ENCODE data around the gene EFNB2. TPM values are rescaled to one million over a fixed set of nuclear protein-coding genes. Genes with fewer than 3 reads are reported as not detected.

The EFNB2 gene
- total RNA-seq, 4 donors from 2014 or later, result 8.8 to 65.3 (median 22.7) TPM

DNA sequence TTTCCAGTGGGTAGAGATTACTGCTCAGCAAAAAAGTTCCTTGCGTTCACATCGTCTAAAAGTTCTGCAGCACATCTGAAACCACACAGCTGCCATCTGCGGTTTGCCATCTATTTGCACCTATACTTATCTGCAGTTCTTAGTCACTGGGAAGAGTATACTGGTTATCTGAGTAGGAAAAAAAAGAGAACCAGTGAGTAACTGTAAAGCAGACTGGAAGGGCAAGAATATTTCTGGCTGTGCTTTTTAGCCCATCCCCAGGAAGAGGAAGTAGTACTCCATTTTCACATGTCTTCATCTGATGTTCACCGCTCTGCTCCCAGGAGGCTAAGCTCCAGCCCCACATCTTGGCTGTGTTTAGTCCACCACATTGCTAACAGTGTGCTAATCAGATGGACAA, 35.6 kb downstream of the EFNB2 start:
- no peak overlapping the region for H3K4me3 ChIP-seq
- no peak for DNase-seq
- no peaks in the 10 kb centered on the region for H3K9me3 ChIP-seq
- H3K36me3 ChIP-seq, result no peaks in the 10 kb centered on the region
- intact Hi-C loops (cut with DNase I; ENCODE audit: low total_unique reads), result no loop called here
- no peaks in the 10 kb centered on the region for H3K27me3 ChIP-seq
- H3K4me1 ChIP-seq, result peaks cover 0 to 3% of the 10 kb centered on the region in 2 donors
- no peak overlapping the region for H3K27ac ChIP-seq
- TF ChIP-seq POLR2A (IDR thresholded peaks at IDR 0.05) (no peak), CTCF (IDR thresholded peaks at IDR 0.05) (no peak)

GRCh38 chr13:106499113-106499512, 36.3 kb downstream of the EFNB2 start:
- DNase-seq, result no peak
- H3K4me1 ChIP-seq, result peaks cover 0 to 3% of the 10 kb centered on the region in 2 donors
- peak overlapping the region in 1 of 2 donors; percentile 76 for H3K27ac ChIP-seq
- no peaks in the 10 kb centered on the region for H3K27me3 ChIP-seq
- intact Hi-C loops (cut with DNase I; ENCODE audit: low total_unique reads), result no loop called here
- TF ChIP-seq CTCF (IDR thresholded peaks at IDR 0.05) (no peak), POLR2A (IDR thresholded peaks at IDR 0.05) (no peak)
- no peak overlapping the region for H3K4me3 ChIP-seq
- no peaks in the 10 kb centered on the region for H3K36me3 ChIP-seq
- H3K9me3 ChIP-seq, result no peaks in the 10 kb centered on the region

- no peaks in the 10 kb centered on the region for H3K9me3 ChIP-seq
- no peaks in the 10 kb centered on the region for H3K27me3 ChIP-seq
- TF ChIP-seq CTCF (IDR thresholded peaks at IDR 0.05) (no peak), POLR2A (IDR thresholded peaks at IDR 0.05) (no peak)
- peaks cover 0 to 3% of the 10 kb centered on the region in 2 donors for H3K4me1 ChIP-seq
- H3K27ac ChIP-seq, result peak overlapping the region; percentile 3 to 76
- H3K36me3 ChIP-seq, result no peaks in the 10 kb centered on the region
- no peak overlapping the region for H3K4me3 ChIP-seq
- intact Hi-C loops (cut with DNase I; ENCODE audit: low total_unique reads), result no loop called here
- DNase-seq, result no peak
Observed at GRCh38 chr13:106498571-106498970, 36.9 kb downstream of the EFNB2 start.

DNA sequence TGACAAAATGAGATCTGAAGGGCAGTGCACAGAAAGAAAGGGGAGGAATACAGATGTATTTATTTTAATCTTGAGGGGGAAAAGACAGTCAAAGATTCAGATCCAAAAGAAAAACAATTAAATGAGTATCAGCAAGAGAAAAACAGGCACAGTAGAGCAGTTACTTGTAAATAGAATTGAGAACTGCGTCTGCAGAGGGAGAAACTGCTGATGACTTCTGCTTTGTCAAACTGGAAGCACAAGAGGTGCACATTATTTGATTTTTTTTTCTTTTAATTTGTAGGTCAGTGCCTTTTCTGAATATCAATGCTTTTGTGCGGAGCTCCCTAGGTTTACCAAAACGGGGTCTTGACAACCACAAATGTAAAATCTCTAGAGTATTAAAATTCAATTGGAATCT, 37.3 kb downstream of the EFNB2 start:
- Histone ChIP-seq H3K4me1 (peaks cover 0 to 3% of the 10 kb centered on the region in 2 donors), H3K9me3 (no peaks in the 10 kb centered on the region), H3K27me3 (no peaks in the 10 kb centered on the region), H3K27ac (peak overlapping the region; percentile 3 to 76), H3K36me3 (no peaks in the 10 kb centered on the region), H3K4me3 (no peak overlapping the region)
- DNase-seq, result no peak
- intact Hi-C loops (cut with DNase I; ENCODE audit: low total_unique reads), result no loop called here
- TF ChIP-seq POLR2A (IDR thresholded peaks at IDR 0.05) (no peak), CTCF (IDR thresholded peaks at IDR 0.05) (no peak)

DNA sequence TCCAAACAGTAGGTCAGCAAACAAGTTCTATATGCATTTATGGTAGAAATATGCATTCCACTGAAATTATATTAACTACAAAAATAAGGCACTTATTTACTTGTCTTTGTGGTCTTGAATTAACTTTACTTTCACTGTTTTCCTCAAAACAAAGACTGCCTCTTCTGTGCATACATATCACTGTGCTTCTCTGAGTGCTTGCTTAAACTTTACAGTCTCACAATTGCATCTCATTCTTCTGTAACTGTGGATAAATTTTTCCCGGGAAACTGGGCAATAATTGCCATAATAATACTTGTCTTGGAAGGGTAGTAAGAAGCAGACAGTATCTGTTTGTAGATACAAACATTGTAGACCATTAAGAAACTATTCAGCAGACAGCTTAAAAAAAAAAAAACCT, 38.4 kb downstream of the EFNB2 start:
- TF ChIP-seq POLR2A (IDR thresholded peaks at IDR 0.05) (no peak), CTCF (IDR thresholded peaks at IDR 0.05) (no peak)
- Histone ChIP-seq H3K4me1 (peaks cover 0 to 3% of the 10 kb centered on the region in 2 donors), H3K9me3 (no peaks in the 10 kb centered on the region), H3K27ac (peak overlapping the region in 1 of 2 donors; percentile 76), H3K36me3 (no peaks in the 10 kb centered on the region), H3K4me3 (no peak overlapping the region), H3K27me3 (no peaks in the 10 kb centered on the region)
- intact Hi-C loops (cut with DNase I; ENCODE audit: low total_unique reads), result no loop called here
- no peak for DNase-seq
